Measurements from ENCODE around the gene S100B. TPM values are rescaled to one million over a fixed set of nuclear protein-coding genes. Genes with fewer than 3 reads are reported as not detected.
A peak's percentile ranks its signal among the peaks of the same experiment; 100 is the strongest.

S100B gene
- total RNA-seq, 6 donors from 2014 or later = 1.8 to 4.5 (median 2.7) TPM; not detected in 2

DNA sequence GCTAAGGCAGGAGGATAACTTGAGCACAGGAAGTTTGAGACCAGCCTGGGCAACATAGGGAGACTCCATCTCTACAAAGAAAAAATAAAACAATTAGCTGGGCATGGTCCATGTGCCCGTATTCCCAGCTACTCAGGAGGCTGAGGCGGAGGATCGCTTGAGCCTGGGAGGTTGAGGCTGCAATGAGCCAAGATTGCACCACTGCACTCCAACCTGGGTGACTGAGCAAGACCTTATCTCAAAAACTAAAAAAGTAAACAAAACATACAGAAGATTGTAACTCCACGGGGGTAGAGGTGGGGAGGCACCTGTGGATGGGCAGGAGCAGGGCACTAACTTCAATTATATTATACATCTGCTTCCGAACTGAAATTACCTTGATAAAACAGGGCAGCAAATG lies 4.6 kb downstream of the S100B start:
- WGBS, 2 donors = 70 to 76% methylated on average over 5 of the region's 5 CpGs
- ATAC-seq (ENCODE audit: low FRiP score in 2 of 2) (no peak), DNase-seq (no peak)
- H3K4me1 ChIP-seq = peaks cover 5 to 14% (median 11%) of the 10 kb centered on the region in 4 donors
- H3K9me3 ChIP-seq = no peaks in the 10 kb centered on the region
- no peak for TF ChIP-seq POLR2AphosphoS5 (IDR thresholded peaks at IDR 0.05)
- TF ChIP-seq EP300 (IDR thresholded peaks at IDR 0.05) = no peak
- TF ChIP-seq, protein P1, sequence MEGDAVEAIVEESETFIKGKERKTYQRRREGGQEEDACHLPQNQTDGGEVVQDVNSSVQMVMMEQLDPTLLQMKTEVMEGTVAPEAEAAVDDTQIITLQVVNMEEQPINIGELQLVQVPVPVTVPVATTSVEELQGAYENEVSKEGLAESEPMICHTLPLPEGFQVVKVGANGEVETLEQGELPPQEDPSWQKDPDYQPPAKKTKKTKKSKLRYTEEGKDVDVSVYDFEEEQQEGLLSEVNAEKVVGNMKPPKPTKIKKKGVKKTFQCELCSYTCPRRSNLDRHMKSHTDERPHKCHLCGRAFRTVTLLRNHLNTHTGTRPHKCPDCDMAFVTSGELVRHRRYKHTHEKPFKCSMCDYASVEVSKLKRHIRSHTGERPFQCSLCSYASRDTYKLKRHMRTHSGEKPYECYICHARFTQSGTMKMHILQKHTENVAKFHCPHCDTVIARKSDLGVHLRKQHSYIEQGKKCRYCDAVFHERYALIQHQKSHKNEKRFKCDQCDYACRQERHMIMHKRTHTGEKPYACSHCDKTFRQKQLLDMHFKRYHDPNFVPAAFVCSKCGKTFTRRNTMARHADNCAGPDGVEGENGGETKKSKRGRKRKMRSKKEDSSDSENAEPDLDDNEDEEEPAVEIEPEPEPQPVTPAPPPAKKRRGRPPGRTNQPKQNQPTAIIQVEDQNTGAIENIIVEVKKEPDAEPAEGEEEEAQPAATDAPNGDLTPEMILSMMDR (IDR thresholded peaks at IDR 0.05) = no peak
- no peak for TF ChIP-seq POLR2A (IDR thresholded peaks at IDR 0.05)
- H3K27ac ChIP-seq = no peak overlapping the region
- no peaks in the 10 kb centered on the region for H3K27me3 ChIP-seq
- no peaks in the 10 kb centered on the region for H3K36me3 ChIP-seq
- no peak overlapping the region for H3K4me3 ChIP-seq

DNA sequence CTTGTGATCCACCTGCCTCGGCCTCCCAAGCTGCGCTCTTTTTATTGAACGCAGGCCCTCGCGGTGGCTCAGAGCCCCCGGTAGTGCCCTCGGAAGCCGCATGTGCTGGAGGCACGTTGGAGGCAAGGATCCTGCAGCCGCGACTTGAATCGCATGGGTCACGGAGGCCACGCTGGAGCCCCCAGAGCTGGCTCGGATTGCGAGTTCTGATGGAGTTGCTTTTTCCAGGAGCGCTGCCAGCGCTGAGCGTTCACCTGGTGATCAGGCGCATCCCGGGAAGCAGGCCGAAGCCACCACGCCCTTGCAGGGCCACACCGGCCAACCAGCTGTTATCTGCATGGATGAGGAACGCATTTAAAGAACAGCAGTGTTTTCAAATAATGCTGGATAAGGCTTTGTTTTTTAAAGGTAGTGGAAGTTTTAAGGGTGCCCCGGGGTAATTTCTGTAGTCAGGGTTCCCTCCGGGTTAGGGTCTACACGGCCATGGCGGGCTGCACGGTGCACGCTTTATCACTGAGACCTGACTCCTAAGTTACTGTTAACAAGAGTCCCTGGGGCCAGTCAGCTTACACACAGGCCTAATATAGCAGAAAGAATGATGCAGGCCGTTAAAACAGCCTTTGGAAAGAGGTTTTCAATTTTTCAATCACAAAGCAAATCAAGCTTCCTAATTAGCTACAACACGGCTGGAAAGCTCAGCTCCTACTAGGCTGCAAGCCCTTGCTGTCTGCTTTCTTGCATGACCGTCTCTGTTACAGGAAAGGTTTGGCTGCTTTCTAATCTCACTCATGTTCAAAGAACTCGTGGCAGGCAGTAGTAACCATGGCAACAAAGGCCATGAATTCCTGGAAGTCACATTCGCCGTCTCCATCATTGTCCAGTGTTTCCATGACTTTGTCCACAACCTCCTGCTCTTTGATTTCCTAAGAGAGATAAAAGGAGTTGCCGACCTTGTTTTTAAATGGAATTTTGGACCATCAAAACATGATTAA lies 6.0 kb downstream of the S100B start:
- peak in 1 of 2 donors; percentile 61 for DNase-seq
- Histone ChIP-seq H3K4me1 (peaks cover 5 to 9% (median 6%) of the 10 kb centered on the region in 4 donors), H3K27me3 (no peaks in the 10 kb centered on the region), H3K4me3 (no peak overlapping the region), H3K9me3 (peaks cover 0 to 11% (median 9%) of the 10 kb centered on the region in 4 donors), H3K36me3 (no peaks in the 10 kb centered on the region), H3K27ac (no peak overlapping the region)
- TF ChIP-seq EP300 (IDR thresholded peaks at IDR 0.05) (no peak), POLR2AphosphoS5 (IDR thresholded peaks at IDR 0.05) (no peak), POLR2A (IDR thresholded peaks at IDR 0.05) (no peak)
- TF ChIP-seq, protein P1 (IDR thresholded peaks at IDR 0.05) = no peak
- ATAC-seq (ENCODE audit: low FRiP score in 2 of 2) = peak in 1 of 2 donors; percentile 57
- WGBS, 2 donors = 64 to 81% methylated on average over 23 to 38 of the region's 38 CpGs

DNA sequence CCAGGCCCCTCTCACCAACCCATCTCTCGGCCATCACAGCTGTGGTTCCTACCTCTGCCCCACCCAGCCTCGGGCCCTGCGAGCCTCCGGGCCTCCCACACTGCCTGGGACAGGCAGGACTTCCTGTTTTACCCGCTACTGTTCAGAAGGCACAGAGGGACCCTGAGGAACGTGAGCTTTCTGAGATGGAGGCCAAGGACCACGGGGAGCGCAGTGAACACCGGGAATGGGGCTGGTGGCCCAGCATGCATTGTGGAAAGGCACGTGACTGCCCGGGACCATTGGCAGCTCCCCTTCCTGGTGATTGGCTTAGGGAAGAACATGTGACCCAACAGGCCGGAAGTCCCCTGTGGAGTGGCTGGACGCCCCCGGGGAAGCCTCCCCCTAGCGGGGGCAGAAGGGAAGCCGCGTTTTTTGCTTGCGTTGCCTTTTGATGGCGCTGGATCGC lies 7.0 kb downstream of the S100B start:
- Histone ChIP-seq H3K4me1 (peaks cover 5 to 9% (median 6%) of the 10 kb centered on the region in 4 donors), H3K27me3 (no peaks in the 10 kb centered on the region), H3K4me3 (no peak overlapping the region), H3K36me3 (no peaks in the 10 kb centered on the region), H3K27ac (no peak overlapping the region), H3K9me3 (peaks cover 0 to 14% (median 11%) of the 10 kb centered on the region in 4 donors)
- WGBS, 2 donors = 90 to 91% methylated on average over 19 to 20 of the region's 20 CpGs
- DNase-seq (peak in 1 of 2 donors; percentile 66), ATAC-seq (ENCODE audit: low FRiP score in 2 of 2) (no peak)
- TF ChIP-seq POLR2AphosphoS5 (IDR thresholded peaks at IDR 0.05) (no peak), EP300 (IDR thresholded peaks at IDR 0.05) (no peak), POLR2A (IDR thresholded peaks at IDR 0.05) (no peak)
- TF ChIP-seq, protein P1 (IDR thresholded peaks at IDR 0.05) = no peak

DNA sequence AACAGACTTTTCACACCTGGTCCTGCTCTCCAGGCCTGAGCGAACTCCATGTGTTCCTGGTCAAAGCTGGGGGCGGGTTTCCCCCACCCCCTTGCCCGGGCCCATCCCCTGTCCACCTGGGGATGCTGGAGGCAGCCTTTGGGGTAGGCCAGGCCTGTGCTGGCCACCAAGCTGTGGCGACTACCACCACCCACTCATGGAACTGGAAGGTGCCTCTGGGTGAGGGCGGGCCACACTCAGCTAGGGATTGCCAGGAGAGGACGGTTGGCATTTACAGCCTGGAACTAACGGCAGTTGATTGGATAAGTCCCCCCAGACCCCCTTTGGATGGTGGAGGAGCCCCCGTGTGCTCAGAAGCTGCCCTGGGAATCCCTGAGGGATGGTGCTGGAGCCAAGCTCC lies 7.9 kb downstream of the S100B start:
- TF ChIP-seq POLR2A (IDR thresholded peaks at IDR 0.05) (no peak), EP300 (IDR thresholded peaks at IDR 0.05) (no peak), POLR2AphosphoS5 (IDR thresholded peaks at IDR 0.05) (no peak)
- TF ChIP-seq, protein P1 (IDR thresholded peaks at IDR 0.05) = no peak

More for the DNA sequence above, 7.9 kb downstream of the S100B start:
- Histone ChIP-seq H3K4me1 (peaks cover 5 to 9% (median 6%) of the 10 kb centered on the region in 4 donors), H3K4me3 (no peak overlapping the region), H3K36me3 (no peaks in the 10 kb centered on the region), H3K9me3 (peaks cover 0 to 22% (median 11%) of the 10 kb centered on the region in 4 donors), H3K27me3 (no peaks in the 10 kb centered on the region), H3K27ac (no peak overlapping the region)
- WGBS, 2 donors = 97% methylated on average over 8 of the region's 8 CpGs; no CpG with 5 or more reads in 1 of the 2 donors
- ATAC-seq (ENCODE audit: low FRiP score in 2 of 2) (no peak), DNase-seq (peak in 1 of 2 donors; percentile 33)
